ENCODE data around the gene FILIP1L. TPM values are rescaled to one million over a fixed set of nuclear protein-coding genes. Genes with fewer than 3 reads are reported as not detected.
"Not testable (repeated sequence)": the region's sequence is repeated elsewhere in the genome, so short reads cannot be mapped to it uniquely, and the experiment has no call there.

The FILIP1L gene
- total and polyA plus RNA-seq, 2 donors (not counting 1 experiment from before 2014, with no cell fraction given), result 0.32 to 0.48 TPM

GRCh38 chr3:99842826-99843589 lies 271.3 kb downstream of the FILIP1L start:
- DNase-seq (peak; percentile 39), ATAC-seq (ENCODE audit: low read depth) (no peak)
- Histone ChIP-seq H3K4me2 (replicated peaks; ENCODE audit: low read depth, low read length, poor library complexity, severe bottlenecking) (no peak overlapping the region), H4K20me1 (ENCODE audit: control insufficient read depth, insufficient read depth, low read length, poor library complexity, severe bottlenecking) (no peaks in the 10 kb centered on the region), H3K27ac (ENCODE audit: low read length in 2 of 2) (no peak overlapping the region), H3K9ac (ENCODE audit: low read length) (no peak overlapping the region), H3K79me2 (ENCODE audit: control insufficient read depth, insufficient read depth, low read length) (peaks cover 9% of the 10 kb centered on the region), H3K4me1 (ENCODE audit: control insufficient read depth in 2 of 2, insufficient read depth in 2 of 2, low read length in 2 of 2) (peaks cover 8 to 10% of the 10 kb centered on the region in 2 donors), H3K9me3 (ENCODE audit: control extremely low read depth in 1 of 3, control insufficient read depth in 2 of 3, insufficient read depth in 1 of 3, low read length in 2 of 3) (no peaks in the 10 kb centered on the region), H2AFZ (ENCODE audit: insufficient read depth, low read depth, low read length, poor library complexity, severe bottlenecking) (no peak overlapping the region), H3K27me3 (replicated peaks in 1 of 4; ENCODE audit: control extremely low read depth in 1 of 4, control insufficient read depth in 3 of 4, insufficient read depth in 4 of 4, low read length in 3 of 4) (no peaks in the 10 kb centered on the region), H3K4me3 (ENCODE audit: control extremely low read depth in 1 of 5, extremely low read depth in 1 of 5, insufficient read depth in 1 of 5, low read depth in 2 of 5, low read length in 4 of 5) (no peak overlapping the region), H3K36me3 (replicated peaks in 1 of 2; ENCODE audit: control extremely low read depth in 1 of 2, control insufficient read depth in 1 of 2, extremely low read depth in 1 of 2, insufficient read depth in 2 of 2, low read length in 1 of 2) (no peaks in the 10 kb centered on the region)
- intact Hi-C loops (cut with micrococcal nuclease), result loop anchor here (1.0 kb wide), 1 partner anchor 411 kb away; no protein-coding TSS in a partner anchor
- Mint-ChIP-seq H3K4me3 (no peak overlapping the region), H3K9me3 (ENCODE audit: insufficient read depth) (no peaks in the 10 kb centered on the region), H3K27ac (no peak overlapping the region), H3K4me1 (peaks cover 14% of the 10 kb centered on the region), H3K27me3 (no peaks in the 10 kb centered on the region)
- ChIA-PET CTCF (interaction anchor here (0.6 to 2.5 kb wide), 17 partner anchors 10 to 747 kb away, joined by 3 to 60 read pairs (median 3); partner anchors contain the start of gene TBC1D23), POLR2A (no interaction called here)
- WGBS (ENCODE audit: insufficient coverage), result no CpG with 5 or more reads among the region's 2 CpGs
- no peak for TF ChIP-seq EZH2 (IDR thresholded peaks at IDR 0.05; ENCODE audit: borderline replicate concordance, insufficient read depth, low read depth, low read length, poor library complexity, severe bottlenecking)
- TF ChIP-seq, protein P1, sequence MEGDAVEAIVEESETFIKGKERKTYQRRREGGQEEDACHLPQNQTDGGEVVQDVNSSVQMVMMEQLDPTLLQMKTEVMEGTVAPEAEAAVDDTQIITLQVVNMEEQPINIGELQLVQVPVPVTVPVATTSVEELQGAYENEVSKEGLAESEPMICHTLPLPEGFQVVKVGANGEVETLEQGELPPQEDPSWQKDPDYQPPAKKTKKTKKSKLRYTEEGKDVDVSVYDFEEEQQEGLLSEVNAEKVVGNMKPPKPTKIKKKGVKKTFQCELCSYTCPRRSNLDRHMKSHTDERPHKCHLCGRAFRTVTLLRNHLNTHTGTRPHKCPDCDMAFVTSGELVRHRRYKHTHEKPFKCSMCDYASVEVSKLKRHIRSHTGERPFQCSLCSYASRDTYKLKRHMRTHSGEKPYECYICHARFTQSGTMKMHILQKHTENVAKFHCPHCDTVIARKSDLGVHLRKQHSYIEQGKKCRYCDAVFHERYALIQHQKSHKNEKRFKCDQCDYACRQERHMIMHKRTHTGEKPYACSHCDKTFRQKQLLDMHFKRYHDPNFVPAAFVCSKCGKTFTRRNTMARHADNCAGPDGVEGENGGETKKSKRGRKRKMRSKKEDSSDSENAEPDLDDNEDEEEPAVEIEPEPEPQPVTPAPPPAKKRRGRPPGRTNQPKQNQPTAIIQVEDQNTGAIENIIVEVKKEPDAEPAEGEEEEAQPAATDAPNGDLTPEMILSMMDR (IDR thresholded peaks at IDR 0.05), result peak; percentile 60

- H3K27ac Mint-ChIP-seq; H3K27me3 Mint-ChIP-seq; ATAC-seq (ENCODE audit: low read depth); intact Hi-C loops (cut with micrococcal nuclease); H3K4me3 ChIP-seq (ENCODE audit: control extremely low read depth in 1 of 5, extremely low read depth in 1 of 5, insufficient read depth in 1 of 5, low read depth in 2 of 5, low read length in 4 of 5); H3K27me3 ChIP-seq (replicated peaks in 1 of 4; ENCODE audit: control extremely low read depth in 1 of 4, control insufficient read depth in 3 of 4, insufficient read depth in 4 of 4, low read length in 3 of 4); H3K9ac ChIP-seq (ENCODE audit: low read length); H3K4me2 ChIP-seq (replicated peaks; ENCODE audit: low read depth, low read length, poor library complexity, severe bottlenecking); H3K9me3 ChIP-seq (ENCODE audit: control extremely low read depth in 1 of 3, control insufficient read depth in 2 of 3, insufficient read depth in 1 of 3, low read length in 2 of 3); H3K9me3 Mint-ChIP-seq (ENCODE audit: insufficient read depth); POLR2A ChIA-PET; H2AFZ ChIP-seq (ENCODE audit: insufficient read depth, low read depth, low read length, poor library complexity, severe bottlenecking); H3K36me3 ChIP-seq (replicated peaks in 1 of 2; ENCODE audit: control extremely low read depth in 1 of 2, control insufficient read depth in 1 of 2, extremely low read depth in 1 of 2, insufficient read depth in 2 of 2, low read length in 1 of 2); H3K4me3 Mint-ChIP-seq; H3K27ac ChIP-seq (ENCODE audit: low read length in 2 of 2); DNase-seq; H4K20me1 ChIP-seq (ENCODE audit: control insufficient read depth, insufficient read depth, low read length, poor library complexity, severe bottlenecking); H3K79me2 ChIP-seq (ENCODE audit: control insufficient read depth, insufficient read depth, low read length); H3K4me1 ChIP-seq (ENCODE audit: control insufficient read depth in 2 of 2, insufficient read depth in 2 of 2, low read length in 2 of 2): not testable (repeated sequence)
- CTCF ChIA-PET, result interaction anchor here (0.8 to 3.8 kb wide), 4 partner anchors 8 to 748 kb away, joined by 3 to 26 read pairs (median 6); no protein-coding TSS in a partner anchor
- 95% methylated on average over 4 of the region's 4 CpGs for WGBS (ENCODE audit: insufficient coverage)
- peaks cover 14% of the 10 kb centered on the region for H3K4me1 Mint-ChIP-seq
Measured at GRCh38 chr3:99841949-99842348, 272.4 kb downstream of the FILIP1L start.

Measured in B cell (primary cell).